Subcutaneous adipose tissue (tissue), 4 donors: ENCODE data around the gene NAPB. TPM values are rescaled to one million over a fixed set of nuclear protein-coding genes. Genes with fewer than 3 reads are reported as not detected.

Experiments used
- CTCF ChIP-seq: fragments of 450-650 bp; IDR thresholded peaks from one replicate; pipeline ENCODE4 v1.5.1; 2016; ENCODE audit warnings: low read depth, mild to moderate bottlenecking, control low read depth, antibody characterized with exemption, moderate library complexity
- total RNA-seq, 4 donors: library from RNA; depleted of rRNA; stranded (reverse); fragments of >200 nt; gene quantifications; one replicate each; pipeline ENCODE4 v1.1.0, GENCODE V29; 2016

The NAPB gene
- total RNA-seq, 4 donors from 2014 or later = 12.4 to 15.6 (median 13.6) TPM

GRCh38 chr20:23337312-23337711, 84.0 kb downstream of the NAPB start:
- TF ChIP-seq CTCF = no peak

GRCh38 chr20:23336476-23336875, 84.8 kb downstream of the NAPB start:
- TF ChIP-seq CTCF = no peak

- no peak for TF ChIP-seq CTCF
Observed at GRCh38 chr20:23335521-23335920, 85.8 kb downstream of the NAPB start.

- no peak for TF ChIP-seq CTCF
Observed at GRCh38 chr20:23334111-23334510, 87.2 kb downstream of the NAPB start.

GRCh38 chr20:23332467-23332866, 88.8 kb downstream of the NAPB start:
- no peak for TF ChIP-seq CTCF

- no peak for TF ChIP-seq CTCF
Observed at GRCh38 chr20:23331450-23332350, 89.6 kb downstream of the NAPB start.

GRCh38 chr20:23327617-23328333, 93.5 kb downstream of the NAPB start:
- TF ChIP-seq CTCF = no peak
